GM12891 (cell line): ENCODE measurements around the gene CHMP6.

Source experiments
- PAX5 ChIP-seq: IDR thresholded peaks from 2 replicates; pipeline ENCODE4 v1.6.1; 2011; ENCODE audit warnings: low read length, moderate library complexity, mild to moderate bottlenecking; ENCODE audit not compliant: insufficient read depth, severe bottlenecking
- POLR2A ChIP-seq: IDR thresholded peaks from 2 replicates; pipeline ENCODE4 v1.6.1; 2011; ENCODE audit warnings: low read depth, low read length, control low read depth
- POLR2AphosphoS5 ChIP-seq: IDR thresholded peaks from 2 replicates; pipeline ENCODE4 v1.6.1; 2011; ENCODE audit warnings: low read depth, low read length, control low read depth
- POU2F2 ChIP-seq: IDR thresholded peaks from 2 replicates; pipeline ENCODE4 v1.6.1; 2011; ENCODE audit warnings: low read depth, mild to moderate bottlenecking, control low read depth, low read length, moderate library complexity
- SPI1 ChIP-seq: IDR thresholded peaks from 2 replicates; pipeline ENCODE4 v1.6.1; 2011; ENCODE audit warnings: low read depth, low read length, control low read depth
- TAF1 ChIP-seq: IDR thresholded peaks from 2 replicates; pipeline ENCODE4 v1.6.1; 2011; ENCODE audit warnings: low read depth, low read length, control low read depth

GRCh38 chr17:80962356-80963329, 29.0 kb upstream of the CHMP6 start:
- TF ChIP-seq SPI1 (no peak), POLR2AphosphoS5 (no peak), POLR2A (no peak), TAF1 (no peak), POU2F2 (no peak), PAX5 (no peak)
